Natural killer cell (primary cell): Measurements from ENCODE around the gene TIAM1. TPM values are rescaled to one million over a fixed set of nuclear protein-coding genes. Genes with fewer than 3 reads are reported as not detected.
A peak's percentile ranks its signal among the peaks of the same experiment; 100 is the strongest.
"Not testable (repeated sequence)": the region's sequence is repeated elsewhere in the genome, so short reads cannot be mapped to it uniquely, and the experiment has no call there.

ENCODE experiments used
- ATAC-seq, 3 donors: fragments of 150-1000 bp in 2 of 3; fragments of 200-7000 bp in 1 of 3; cut with Tn5 transposase; 1 replicate in 1 of 3; 2 replicates in 2 of 3; pipeline ENCODE4 v1.10.0; 2021; ENCODE audit warnings: mild to moderate bottlenecking in 2 of 3, moderate library complexity in 2 of 3
- DNase-seq, 2 donors: peaks; one replicate each; pipeline versions ENCODE4 v3.0.0 to v3.0.0-alpha.2; 2013 to 2021; ENCODE audit warnings: mixed read lengths in 1 of 2
- H3K27ac ChIP-seq: one replicate; pipeline ENCODE4 v1.5.1; 2013; ENCODE audit warnings: mild to moderate bottlenecking, low read length
- H3K27me3 ChIP-seq: one replicate; pipeline ENCODE4 v1.6.1; 2013; ENCODE audit warnings: low read length; ENCODE audit not compliant: control insufficient read depth, insufficient read depth
- H3K36me3 ChIP-seq: one replicate; pipeline ENCODE4 v1.6.1; 2013; ENCODE audit warnings: low read length; ENCODE audit not compliant: control insufficient read depth, insufficient read depth
- H3K4me1 ChIP-seq: one replicate; pipeline ENCODE4 v1.6.1; 2013; ENCODE audit warnings: low read length; ENCODE audit not compliant: control insufficient read depth, insufficient read depth
- H3K4me3 ChIP-seq: one replicate; pipeline ENCODE4 v1.5.1; 2013; ENCODE audit warnings: low read length
- H3K9me3 ChIP-seq: one replicate; pipeline ENCODE4 v1.6.1; 2013; ENCODE audit warnings: low read length; ENCODE audit not compliant: control insufficient read depth, insufficient read depth
- H3K27ac Mint-ChIP-seq, 2 donors: one replicate each; pipeline ENCODE4 v1.8.0; 2022; ENCODE audit warnings: mild to moderate bottlenecking in 2 of 2, mixed read lengths in 2 of 2, moderate library complexity in 1 of 2
- H3K27me3 Mint-ChIP-seq, 2 donors: one replicate each; pipeline ENCODE4 v1.8.0; 2022; ENCODE audit warnings: low read depth in 2 of 2, mixed read lengths in 2 of 2
- H3K36me3 Mint-ChIP-seq: one replicate; pipeline ENCODE4 v1.8.0; 2022; ENCODE audit warnings: mixed read lengths
- H3K4me1 Mint-ChIP-seq, 2 donors: one replicate each; pipeline ENCODE4 v1.8.0; 2022; ENCODE audit warnings: mixed read lengths in 2 of 2
- H3K4me3 Mint-ChIP-seq: one replicate; pipeline ENCODE4 v1.8.0; 2022; ENCODE audit warnings: mild to moderate bottlenecking, moderate library complexity, mixed read lengths
- H3K9me3 Mint-ChIP-seq, 2 donors: one replicate each; pipeline ENCODE4 v1.8.0; 2022; ENCODE audit warnings: mixed read lengths in 2 of 2
- WGBS: methylation state at CpG from one replicate; pipeline ENCODE4 v1.1.7; 2013; ENCODE audit warnings: missing lambda C conversion rate; ENCODE audit not compliant: insufficient coverage; 5-methylcytosine and 5-hydroxymethylcytosine counted together
- intact Hi-C: fragments of 100-400 bp; cut with micrococcal nuclease; formaldehyde crosslinking; loops from one replicate; pipeline ENCODE4 v1.14.2; 2022
- total RNA-seq, 4 donors: library from RNA; stranded (reverse); fragments of 120-200 nt in 1 of 4; gene quantifications; one replicate each; pipeline versions ENCODE4 v1.2.3 to v1.2.4, GENCODE V29; 2013 to 2022
- TF ChIP-seq, protein P1 (sequence below): fragments of 200-600 bp; IDR thresholded peaks from one replicate; pipeline ENCODE4 v1.8.0; 2022; ENCODE audit warnings: antibody characterized with exemption

The TIAM1 gene
- total RNA-seq, 3 donors from 2014 or later (not counting 1 experiment from before 2014, with no cell fraction given): 19.1 to 32.3 (median 19.4) TPM

DNA sequence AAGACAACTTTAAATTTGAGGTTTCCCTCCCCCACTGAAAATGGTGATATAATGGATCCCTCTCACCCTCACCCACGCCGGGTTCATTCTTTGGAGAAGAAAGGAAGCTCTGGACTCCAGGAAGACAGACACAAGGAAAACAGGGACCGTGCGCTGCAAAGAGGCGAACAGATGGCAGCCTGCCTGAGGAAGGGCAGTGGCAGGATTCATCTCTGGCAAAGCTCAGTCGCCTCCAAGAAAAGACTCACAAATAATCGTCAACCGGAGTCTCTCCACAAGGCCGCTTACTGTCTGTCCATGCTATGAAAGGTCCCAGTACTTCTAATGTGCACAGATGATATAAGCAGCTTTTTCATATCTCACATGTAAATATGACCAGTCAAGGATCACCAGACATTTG lies 110.3 kb downstream of the TIAM1 start:
- H3K36me3 Mint-ChIP-seq: no peaks in the 10 kb centered on the region
- H3K27ac ChIP-seq: no peak overlapping the region
- H3K27me3 ChIP-seq: no peaks in the 10 kb centered on the region
- no peak overlapping the region for H3K27ac Mint-ChIP-seq
- peaks cover 6% of the 10 kb centered on the region for H3K4me1 ChIP-seq
- H3K4me3 Mint-ChIP-seq: no peak overlapping the region
- H3K27me3 Mint-ChIP-seq: no peaks in the 10 kb centered on the region
- DNase-seq (no peak), ATAC-seq (no peak)
- TF ChIP-seq, protein P1, sequence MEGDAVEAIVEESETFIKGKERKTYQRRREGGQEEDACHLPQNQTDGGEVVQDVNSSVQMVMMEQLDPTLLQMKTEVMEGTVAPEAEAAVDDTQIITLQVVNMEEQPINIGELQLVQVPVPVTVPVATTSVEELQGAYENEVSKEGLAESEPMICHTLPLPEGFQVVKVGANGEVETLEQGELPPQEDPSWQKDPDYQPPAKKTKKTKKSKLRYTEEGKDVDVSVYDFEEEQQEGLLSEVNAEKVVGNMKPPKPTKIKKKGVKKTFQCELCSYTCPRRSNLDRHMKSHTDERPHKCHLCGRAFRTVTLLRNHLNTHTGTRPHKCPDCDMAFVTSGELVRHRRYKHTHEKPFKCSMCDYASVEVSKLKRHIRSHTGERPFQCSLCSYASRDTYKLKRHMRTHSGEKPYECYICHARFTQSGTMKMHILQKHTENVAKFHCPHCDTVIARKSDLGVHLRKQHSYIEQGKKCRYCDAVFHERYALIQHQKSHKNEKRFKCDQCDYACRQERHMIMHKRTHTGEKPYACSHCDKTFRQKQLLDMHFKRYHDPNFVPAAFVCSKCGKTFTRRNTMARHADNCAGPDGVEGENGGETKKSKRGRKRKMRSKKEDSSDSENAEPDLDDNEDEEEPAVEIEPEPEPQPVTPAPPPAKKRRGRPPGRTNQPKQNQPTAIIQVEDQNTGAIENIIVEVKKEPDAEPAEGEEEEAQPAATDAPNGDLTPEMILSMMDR: no peak
- intact Hi-C loops: no loop called here
- peaks cover 0 to under 1% of the 10 kb centered on the region in 2 donors for H3K9me3 Mint-ChIP-seq
- H3K36me3 ChIP-seq: no peaks in the 10 kb centered on the region
- H3K4me3 ChIP-seq: no peak overlapping the region
- 98% methylated on average over 9 of the region's 9 CpGs for WGBS
- H3K9me3 ChIP-seq: no peaks in the 10 kb centered on the region
- H3K4me1 Mint-ChIP-seq: peaks cover 11 to 12% of the 10 kb centered on the region in 2 donors

DNA sequence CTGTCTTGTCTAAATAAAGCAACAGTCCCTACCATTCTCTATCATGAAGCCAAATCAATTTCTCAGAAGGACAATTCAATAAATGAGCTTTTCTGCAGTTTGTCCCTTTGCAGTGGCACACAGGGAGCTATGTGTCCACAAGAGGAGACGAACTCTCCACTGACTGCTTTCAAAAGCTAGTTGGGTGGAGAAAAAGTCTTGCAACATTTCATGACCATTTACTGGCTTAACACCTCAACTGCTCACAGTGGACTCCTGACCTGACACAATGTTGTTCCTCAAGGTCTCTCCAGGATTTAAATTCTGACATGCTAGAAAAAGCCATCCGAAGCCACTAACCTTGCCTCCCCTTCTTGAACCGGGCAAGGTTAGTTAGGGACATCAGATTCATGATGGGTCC lies 111.7 kb downstream of the TIAM1 start:
- Mint-ChIP-seq H3K4me1 (peaks cover 11 to 12% of the 10 kb centered on the region in 2 donors), H3K27ac (no peak overlapping the region), H3K27me3 (no peaks in the 10 kb centered on the region), H3K9me3 (no peaks in the 10 kb centered on the region), H3K4me3 (no peak overlapping the region), H3K36me3 (no peaks in the 10 kb centered on the region)
- no peak for ATAC-seq
- intact Hi-C loops: no loop called here
- 100% methylated on average over 3 of the region's 3 CpGs for WGBS
- Histone ChIP-seq H3K27ac (no peak overlapping the region), H3K27me3 (no peaks in the 10 kb centered on the region), H3K9me3 (no peaks in the 10 kb centered on the region), H3K4me3 (no peak overlapping the region), H3K36me3 (no peaks in the 10 kb centered on the region), H3K4me1 (peaks cover 6% of the 10 kb centered on the region)
- TF ChIP-seq, protein P1: no peak
- DNase-seq: no peak

DNA sequence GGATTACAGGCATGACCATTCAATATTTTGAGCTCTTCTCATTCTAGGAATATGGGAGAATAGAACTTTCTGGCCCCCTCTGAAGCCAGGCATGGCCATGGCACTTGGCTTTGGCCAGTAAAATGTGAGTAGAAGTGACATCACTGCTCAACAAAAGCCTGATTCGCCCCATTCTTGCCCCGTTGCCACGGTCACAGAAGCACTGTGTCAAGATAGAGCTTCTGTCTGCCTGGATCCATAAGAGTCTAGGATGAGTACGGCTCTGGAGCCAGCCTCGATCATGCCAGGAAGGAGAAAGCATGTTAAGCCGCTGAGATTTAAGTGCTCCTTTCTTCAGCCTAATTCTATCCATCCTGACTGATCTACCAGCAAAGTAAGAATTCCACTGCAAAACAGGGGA lies 113.1 kb downstream of the TIAM1 start:
- WGBS: 96% methylated on average over 6 of the region's 6 CpGs
- Mint-ChIP-seq H3K4me1 (peaks cover 3 to 6% of the 10 kb centered on the region in 2 donors), H3K27ac (no peak overlapping the region), H3K4me3 (no peak overlapping the region), H3K27me3 (no peaks in the 10 kb centered on the region), H3K36me3 (no peaks in the 10 kb centered on the region), H3K9me3 (no peaks in the 10 kb centered on the region)
- Histone ChIP-seq H3K27me3 (no peaks in the 10 kb centered on the region), H3K4me1 (peaks cover 4% of the 10 kb centered on the region), H3K36me3 (no peaks in the 10 kb centered on the region), H3K4me3 (no peak overlapping the region), H3K27ac (no peak overlapping the region), H3K9me3 (no peaks in the 10 kb centered on the region)
- ATAC-seq (no peak), DNase-seq (no peak)
- intact Hi-C loops: no loop called here
- TF ChIP-seq, protein P1: no peak

DNA sequence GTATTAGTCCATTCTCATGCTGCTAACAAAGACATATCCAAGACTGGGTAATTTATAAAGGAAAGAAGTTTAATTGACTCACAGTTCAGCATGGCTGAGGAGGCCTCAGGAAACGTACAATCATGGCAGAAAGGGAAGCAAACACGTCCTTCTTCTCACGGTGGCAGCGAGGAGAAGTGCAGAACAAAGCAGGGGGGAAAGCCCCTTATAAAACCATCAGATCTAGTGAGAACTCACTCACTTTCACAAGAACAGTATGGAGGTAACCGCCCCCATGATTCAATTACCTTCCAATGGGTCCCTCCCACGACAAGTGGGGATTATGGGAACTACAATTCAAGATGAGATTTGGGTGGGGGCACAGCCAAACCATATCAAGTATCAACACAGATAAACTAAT lies 115.3 kb downstream of the TIAM1 start:
- H3K4me3 ChIP-seq, H3K4me3 Mint-ChIP-seq, H3K4me1 Mint-ChIP-seq, H3K4me1 ChIP-seq, ATAC-seq, H3K9me3 Mint-ChIP-seq, H3K9me3 ChIP-seq, H3K27ac ChIP-seq, H3K36me3 Mint-ChIP-seq, H3K36me3 ChIP-seq, H3K27me3 ChIP-seq, H3K27me3 Mint-ChIP-seq, H3K27ac Mint-ChIP-seq, intact Hi-C loops: not testable (repeated sequence)
- peak in 1 of 2 donors; percentile 13 for DNase-seq
- WGBS: 56% methylated on average over 4 of the region's 6 CpGs
